GOT3 (cell line): ENCODE measurements around the gene ALDH8A1.

ENCODE experiments used
- DNase-seq: peaks from one replicate; lab custom pipeline; 2025; ENCODE audit warnings: mixed read lengths; lab: John Stamatoyannopoulos, UW

Gene ALDH8A1

GRCh38 chr6:134870677-134871498, 79.0 kb downstream of the ALDH8A1 start:
- no peak for DNase-seq

GRCh38 chr6:134868812-134869211, 81.1 kb downstream of the ALDH8A1 start:
- no peak for DNase-seq
